Mucosa of rectum (tissue), 2 donors: ENCODE measurements around the gene LRP3.
"Not testable (repeated sequence)": the region's sequence is repeated elsewhere in the genome, so short reads cannot be mapped to it uniquely, and the experiment has no call there.

ENCODE experiments used
- H3K27ac ChIP-seq, 2 donors: one replicate each; pipeline ENCODE4 v1.7.0; 2013; ENCODE audit warnings: inconsistent platforms in 2 of 2, low read depth in 2 of 2, low read length in 2 of 2
- H3K27me3 ChIP-seq, 2 donors: one replicate each; pipeline ENCODE4 v1.7.0; 2013; ENCODE audit warnings: low read length in 2 of 2; ENCODE audit not compliant: control insufficient read depth in 2 of 2, insufficient read depth in 2 of 2
- H3K36me3 ChIP-seq, 2 donors: one replicate each; pipeline ENCODE4 v1.7.0; 2013; ENCODE audit warnings: low read length in 2 of 2; ENCODE audit not compliant: control insufficient read depth in 2 of 2, insufficient read depth in 2 of 2
- H3K4me1 ChIP-seq, 2 donors: one replicate each; pipeline ENCODE4 v1.7.0; 2013; ENCODE audit warnings: low read length in 2 of 2, mild to moderate bottlenecking in 1 of 2; ENCODE audit not compliant: control insufficient read depth in 2 of 2, insufficient read depth in 2 of 2
- H3K4me3 ChIP-seq, 2 donors: one replicate each; pipeline ENCODE4 v1.7.0; 2013; ENCODE audit warnings: low read length in 2 of 2
- H3K9ac ChIP-seq, 2 donors: one replicate each; pipeline ENCODE4 v1.7.0; 2013; ENCODE audit warnings: low read length in 2 of 2, low read depth in 1 of 2, mild to moderate bottlenecking in 1 of 2
- H3K9me3 ChIP-seq, 2 donors: one replicate each; pipeline ENCODE4 v1.7.0; 2013; ENCODE audit warnings: low read length in 2 of 2; ENCODE audit not compliant: control insufficient read depth in 2 of 2
- donor health status: healthy.
- donor health status: Normal muscosa, but diverticular disease.

LRP3 gene

GRCh38 chr19:33159149-33159548, 35.0 kb upstream of the LRP3 start:
- Histone ChIP-seq H3K4me3 (no peak overlapping the region), H3K27me3 (no peaks in the 10 kb centered on the region), H3K36me3 (no peaks in the 10 kb centered on the region), H3K27ac (no peak overlapping the region), H3K9me3 (no peaks in the 10 kb centered on the region), H3K9ac (no peak overlapping the region), H3K4me1 (no peaks in the 10 kb centered on the region)

- H3K27ac ChIP-seq, result no peak overlapping the region
These were observed 34.2 kb upstream of the LRP3 start for GRCh38 chr19:33159893-33160292.

GRCh38 chr19:33161201-33161600, 32.9 kb upstream of the LRP3 start:
- Histone ChIP-seq H3K9ac (no peak overlapping the region), H3K4me1 (no peaks in the 10 kb centered on the region), H3K4me3 (no peak overlapping the region), H3K27ac (no peak overlapping the region), H3K9me3 (no peaks in the 10 kb centered on the region), H3K36me3 (no peaks in the 10 kb centered on the region), H3K27me3 (no peaks in the 10 kb centered on the region)

More at GRCh38 chr19:33159893-33160292, 34.2 kb upstream of the LRP3 start:
- no peak overlapping the region for H3K9ac ChIP-seq
- H3K4me3 ChIP-seq, result no peak overlapping the region
- no peaks in the 10 kb centered on the region for H3K36me3 ChIP-seq
- H3K9me3 ChIP-seq, result no peaks in the 10 kb centered on the region
- H3K4me1 ChIP-seq, result no peaks in the 10 kb centered on the region
- H3K27me3 ChIP-seq, result no peaks in the 10 kb centered on the region

GRCh38 chr19:33163481-33163880, 30.6 kb upstream of the LRP3 start:
- Histone ChIP-seq H3K27ac (no peak overlapping the region), H3K36me3 (no peaks in the 10 kb centered on the region), H3K9me3 (no peaks in the 10 kb centered on the region), H3K4me1 (no peaks in the 10 kb centered on the region), H3K4me3 (no peak overlapping the region), H3K27me3 (no peaks in the 10 kb centered on the region), H3K9ac (no peak overlapping the region)

GRCh38 chr19:33166037-33166436, 28.1 kb upstream of the LRP3 start:
- not testable (repeated sequence) for H3K9ac ChIP-seq, H3K27me3 ChIP-seq, H3K4me3 ChIP-seq, H3K36me3 ChIP-seq, H3K9me3 ChIP-seq, H3K27ac ChIP-seq, H3K4me1 ChIP-seq

GRCh38 chr19:33167438-33167837, 26.7 kb upstream of the LRP3 start:
- no peaks in the 10 kb centered on the region for H3K36me3 ChIP-seq
- no peaks in the 10 kb centered on the region for H3K27me3 ChIP-seq
- no peak overlapping the region for H3K9ac ChIP-seq
- no peak overlapping the region for H3K4me3 ChIP-seq
- no peaks in the 10 kb centered on the region for H3K4me1 ChIP-seq
- no peaks in the 10 kb centered on the region for H3K9me3 ChIP-seq
- H3K27ac ChIP-seq, result no peak overlapping the region

- Histone ChIP-seq H3K4me1 (peaks cover 0 to 1% of the 10 kb centered on the region in 2 donors), H3K9ac (no peak overlapping the region), H3K27me3 (no peaks in the 10 kb centered on the region), H3K36me3 (no peaks in the 10 kb centered on the region), H3K4me3 (no peak overlapping the region), H3K27ac (no peak overlapping the region), H3K9me3 (no peaks in the 10 kb centered on the region)
These were observed 25.6 kb upstream of the LRP3 start for GRCh38 chr19:33168528-33168927.

- Histone ChIP-seq H3K9ac (no peak overlapping the region), H3K4me1 (peaks cover 10% of the 10 kb centered on the region in 2 donors), H3K36me3 (no peaks in the 10 kb centered on the region), H3K27me3 (no peaks in the 10 kb centered on the region), H3K4me3 (no peak overlapping the region), H3K9me3 (no peaks in the 10 kb centered on the region), H3K27ac (peak overlapping the region in 1 of 2 donors; percentile 25)
These were observed 22.8 kb upstream of the LRP3 start for GRCh38 chr19:33171222-33171795.

- Histone ChIP-seq H3K9me3 (no peaks in the 10 kb centered on the region), H3K36me3 (no peaks in the 10 kb centered on the region), H3K27ac (peak overlapping the region in 1 of 2 donors; percentile 25), H3K4me3 (no peak overlapping the region), H3K9ac (no peak overlapping the region), H3K4me1 (peaks cover 10 to 12% of the 10 kb centered on the region in 2 donors), H3K27me3 (no peaks in the 10 kb centered on the region)
These were observed 22.2 kb upstream of the LRP3 start for GRCh38 chr19:33171916-33172359.

- Histone ChIP-seq H3K9me3 (no peaks in the 10 kb centered on the region), H3K9ac (no peak overlapping the region), H3K4me1 (peaks cover 14 to 17% of the 10 kb centered on the region in 2 donors), H3K27ac (no peak overlapping the region), H3K27me3 (no peaks in the 10 kb centered on the region), H3K4me3 (no peak overlapping the region), H3K36me3 (no peaks in the 10 kb centered on the region)
These were observed 19.9 kb upstream of the LRP3 start for GRCh38 chr19:33174186-33174585.
